ENCODE data around the gene FGF1. TPM values are rescaled to one million over a fixed set of nuclear protein-coding genes. Genes with fewer than 3 reads are reported as not detected.

FGF1 gene
- total and polyA plus RNA-seq, 2 of the 4 experiments (the other 2 are of a cell fraction): 7.6 to 7.7 TPM

GRCh38 chr5:142643634-142644033, 42.3 kb downstream of the FGF1 start:
- H3K9me1 ChIP-seq (ENCODE audit: insufficient read depth, low read length): peaks cover 7% of the 10 kb centered on the region
- peak overlapping the region; percentile 94; the same call in 1 of the 2 replicates for H3K4ac ChIP-seq (ENCODE audit: low read depth, low read length)
- intact Hi-C loops (cut with micrococcal nuclease): loop anchor here (2.0 kb wide), 1 partner anchor 23 kb away; no protein-coding TSS in a partner anchor
- TF ChIP-seq CHD1 (IDR thresholded peaks at IDR 0.05; ENCODE audit: low read depth, low read length) (no peak), RCOR1 (IDR thresholded peaks at IDR 0.05; ENCODE audit: insufficient replicate concordance, low read length) (no peak), BHLHE40 (IDR thresholded peaks at IDR 0.05; ENCODE audit: low read depth, low read length) (no peak), MAFK (IDR thresholded peaks at IDR 0.05; ENCODE audit: low read depth, low read length) (no peak), SMC3 (IDR thresholded peaks at IDR 0.05; ENCODE audit: low read depth, low read length) (no peak), CEBPB (IDR thresholded peaks at IDR 0.05; ENCODE audit: low read depth, low read length) (no peak), MXI1 (IDR thresholded peaks at IDR 0.05; ENCODE audit: borderline replicate concordance, low read depth, low read length) (no peak), MAZ (IDR thresholded peaks at IDR 0.05; ENCODE audit: borderline replicate concordance, low read depth, low read length) (no peak), FOS (IDR thresholded peaks at IDR 0.05; ENCODE audit: low read depth, low read length) (no peak), ELK1 (IDR thresholded peaks at IDR 0.05; ENCODE audit: borderline replicate concordance, low read depth, low read length) (no peak), NFE2L2 (IDR thresholded peaks at IDR 0.05; ENCODE audit: low read depth, low read length) (no peak), POLR2A (IDR thresholded peaks at IDR 0.05; ENCODE audit: low read depth, low read length) (no peak), RAD21 (IDR thresholded peaks at IDR 0.05; ENCODE audit: low read length) (no peak), RFX5 (IDR thresholded peaks at IDR 0.05; ENCODE audit: low read depth, low read length) (no peak)
- TF ChIP-seq, protein P1, sequence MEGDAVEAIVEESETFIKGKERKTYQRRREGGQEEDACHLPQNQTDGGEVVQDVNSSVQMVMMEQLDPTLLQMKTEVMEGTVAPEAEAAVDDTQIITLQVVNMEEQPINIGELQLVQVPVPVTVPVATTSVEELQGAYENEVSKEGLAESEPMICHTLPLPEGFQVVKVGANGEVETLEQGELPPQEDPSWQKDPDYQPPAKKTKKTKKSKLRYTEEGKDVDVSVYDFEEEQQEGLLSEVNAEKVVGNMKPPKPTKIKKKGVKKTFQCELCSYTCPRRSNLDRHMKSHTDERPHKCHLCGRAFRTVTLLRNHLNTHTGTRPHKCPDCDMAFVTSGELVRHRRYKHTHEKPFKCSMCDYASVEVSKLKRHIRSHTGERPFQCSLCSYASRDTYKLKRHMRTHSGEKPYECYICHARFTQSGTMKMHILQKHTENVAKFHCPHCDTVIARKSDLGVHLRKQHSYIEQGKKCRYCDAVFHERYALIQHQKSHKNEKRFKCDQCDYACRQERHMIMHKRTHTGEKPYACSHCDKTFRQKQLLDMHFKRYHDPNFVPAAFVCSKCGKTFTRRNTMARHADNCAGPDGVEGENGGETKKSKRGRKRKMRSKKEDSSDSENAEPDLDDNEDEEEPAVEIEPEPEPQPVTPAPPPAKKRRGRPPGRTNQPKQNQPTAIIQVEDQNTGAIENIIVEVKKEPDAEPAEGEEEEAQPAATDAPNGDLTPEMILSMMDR (conservative IDR thresholded peaks at IDR 0.05; ENCODE audit: low read depth, low read length): no peak
- TF ChIP-seq, protein P2, sequence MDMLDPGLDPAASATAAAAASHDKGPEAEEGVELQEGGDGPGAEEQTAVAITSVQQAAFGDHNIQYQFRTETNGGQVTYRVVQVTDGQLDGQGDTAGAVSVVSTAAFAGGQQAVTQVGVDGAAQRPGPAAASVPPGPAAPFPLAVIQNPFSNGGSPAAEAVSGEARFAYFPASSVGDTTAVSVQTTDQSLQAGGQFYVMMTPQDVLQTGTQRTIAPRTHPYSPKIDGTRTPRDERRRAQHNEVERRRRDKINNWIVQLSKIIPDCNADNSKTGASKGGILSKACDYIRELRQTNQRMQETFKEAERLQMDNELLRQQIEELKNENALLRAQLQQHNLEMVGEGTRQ (IDR thresholded peaks at IDR 0.05; ENCODE audit: low read depth, low read length): no peak
- no peak overlapping the region for H2AK9ac ChIP-seq (replicated peaks; ENCODE audit: low read depth, low read length, poor library complexity)
- no peaks in the 10 kb centered on the region for H4K20me1 ChIP-seq (ENCODE audit: insufficient read depth, low read length)
- dilution Hi-C loops (cut with HindIII; ENCODE audit: low sequenced_read_pairs, unreplicated experiment): no loop called here
- H2AFZ ChIP-seq (replicated peaks; ENCODE audit: low read length, poor library complexity): no peak overlapping the region
- no peak for ATAC-seq (ENCODE audit: low read depth)
- H2AK5ac ChIP-seq (ENCODE audit: low read depth, low read length): peak overlapping the region; percentile 57; the same call in 1 of the 2 replicates
- WGBS, 2 experiments (ENCODE audit: extremely low coverage in 2 of 2, insufficient read length in 1 of 2): 89% methylated on average over 3 of the region's 5 CpGs; no CpG with 5 or more reads in 1 of the 2 experiments
- peaks cover 23% of the 10 kb centered on the region for H3K4me1 ChIP-seq (ENCODE audit: control insufficient read depth, insufficient read depth, low read length)
- H4K5ac ChIP-seq (ENCODE audit: low read depth, low read length): no peak overlapping the region; the same call in 1 of the 2 replicates
- BruUV-seq (replicated peaks): no TSS peak
- peak overlapping the region; percentile 89 for H3K18ac ChIP-seq (ENCODE audit: low read depth, low read length)
- peak overlapping the region; percentile 29; the same call in 1 of the 2 replicates for H3K9ac ChIP-seq (ENCODE audit: low read depth, low read length)
- ChIA-PET POLR2A (ENCODE audit: unreplicated experiment) (interaction anchor here (0.5 to 1.3 kb wide), 2 partner anchors 26 to 1690 kb away, joined by 7 to 10 read pairs; no protein-coding TSS in a partner anchor), CTCF (interaction anchor here (1.0 to 3.3 kb wide), 4 partner anchors 12 to 55 kb away, joined by 3 to 31 read pairs (median 5); no protein-coding TSS in a partner anchor)
- peak overlapping the region; percentile 51; the same call in 1 of the 2 replicates for H3K27ac ChIP-seq (ENCODE audit: insufficient read depth, low read length)
- H3K23ac ChIP-seq (ENCODE audit: low read depth, low read length): peak overlapping the region; percentile 71; the same call in 1 of the 2 replicates
- H3K36me3 ChIP-seq (ENCODE audit: control insufficient read depth, insufficient read depth, low read length): no peaks in the 10 kb centered on the region
- peak overlapping the region; percentile 96 for H2BK20ac ChIP-seq (ENCODE audit: low read depth, low read length)
- H3K4me2 ChIP-seq (ENCODE audit: low read depth, low read length): no peak overlapping the region
- peak overlapping the region; percentile 60 to 90 for H4K8ac ChIP-seq (ENCODE audit: low read depth in 2 of 2, low read length in 2 of 2)
- peak overlapping the region; percentile 95 for H2BK5ac ChIP-seq (ENCODE audit: low read depth, low read length, poor library complexity, severe bottlenecking)
- peak overlapping the region; percentile 71 for H3K14ac ChIP-seq (replicated peaks; ENCODE audit: low read depth, low read length)
- DNase-seq: no peak
- H4K91ac ChIP-seq (ENCODE audit: insufficient read depth, low read depth, low read length): peak overlapping the region; percentile 93
- H2BK15ac ChIP-seq (ENCODE audit: low read depth, low read length): peak overlapping the region; percentile 95; the same call in 2 of the 3 replicates
- in situ Hi-C loops (cut with MboI; ENCODE audit: low sequenced_read_pairs): no loop called here
- H3K9me3 ChIP-seq (ENCODE audit: control insufficient read depth, insufficient read depth, low read length): no peaks in the 10 kb centered on the region
- peak overlapping the region; percentile 98 for H2BK120ac ChIP-seq (ENCODE audit: low read depth, low read length)
- no peaks in the 10 kb centered on the region for H3K79me1 ChIP-seq (ENCODE audit: low read depth in 1 of 2, low read length in 2 of 2)
- no peak overlapping the region for H3K4me3 ChIP-seq (ENCODE audit: insufficient read depth, low read depth, low read length)
- no peak overlapping the region for H3K56ac ChIP-seq (ENCODE audit: extremely low read depth, insufficient read depth, low read length)
- no peaks in the 10 kb centered on the region for H3K27me3 ChIP-seq (ENCODE audit: control insufficient read depth, insufficient read depth, low read length)
